HG02678 (cell line): ENCODE measurements around the gene ASPN.
"Not testable (repeated sequence)": the region's sequence is repeated elsewhere in the genome, so short reads cannot be mapped to it uniquely, and the experiment has no call there.

Experiments
- ATAC-seq: cut with Tn5 transposase; IDR thresholded peaks from one replicate; pipeline ENCODE4 v1.9.1; 2021; ENCODE audit warnings: mild to moderate bottlenecking, moderate library complexity; ENCODE audit not compliant: unreplicated experiment

Gene ASPN

DNA sequence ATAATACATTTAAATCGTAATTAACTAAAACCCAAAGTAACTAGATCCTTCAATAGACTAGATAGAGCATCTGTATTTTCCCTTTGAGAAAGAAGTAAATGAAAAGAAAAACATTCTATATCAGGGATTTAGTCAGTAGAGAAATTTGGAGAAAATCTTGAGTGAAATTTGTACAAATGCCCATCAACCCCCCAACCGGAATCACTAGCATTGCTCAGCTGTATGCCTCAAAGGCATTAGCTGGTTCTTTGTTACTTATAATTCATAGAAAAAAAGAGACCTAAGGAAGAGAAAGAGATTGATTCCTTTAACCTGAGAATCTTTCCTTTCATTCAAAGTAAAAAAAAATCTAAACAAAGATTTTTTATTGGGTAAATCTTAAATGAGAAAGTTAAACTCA is 58.7 kb downstream of the ASPN start:
- no peak for ATAC-seq

DNA sequence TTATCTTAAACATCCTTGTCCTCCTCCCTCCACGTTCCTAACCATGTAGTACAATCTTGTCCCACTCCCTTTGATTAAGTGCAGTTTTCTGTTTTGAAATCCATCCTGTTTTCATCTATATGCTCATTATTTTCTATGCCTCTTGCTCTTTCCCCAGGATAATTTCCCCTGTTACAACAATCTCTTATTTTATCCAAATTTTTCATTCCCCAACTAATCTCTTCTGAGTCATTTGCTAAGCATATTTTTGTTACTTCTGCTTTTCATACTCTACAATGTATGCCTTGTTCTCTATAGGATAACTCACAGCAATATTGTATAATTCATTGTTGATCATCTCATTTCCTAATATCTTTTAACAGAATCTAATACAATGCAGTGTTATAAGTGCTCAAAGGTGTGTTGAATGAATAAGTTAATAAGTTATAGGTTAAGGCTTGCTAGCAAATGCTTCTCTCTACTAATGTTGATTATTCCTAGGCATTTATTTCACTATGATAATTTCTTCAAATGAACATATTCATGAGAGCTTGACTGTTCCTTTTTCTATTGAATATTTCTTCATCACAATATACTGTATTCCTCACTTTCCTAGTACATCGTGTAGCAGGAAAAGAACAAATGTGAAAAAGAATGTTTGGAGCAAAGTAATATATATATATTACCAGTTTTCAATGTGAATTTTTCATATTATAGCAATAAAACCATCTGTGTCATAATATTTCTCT is 59.5 kb downstream of the ASPN start:
- ATAC-seq: no peak

DNA sequence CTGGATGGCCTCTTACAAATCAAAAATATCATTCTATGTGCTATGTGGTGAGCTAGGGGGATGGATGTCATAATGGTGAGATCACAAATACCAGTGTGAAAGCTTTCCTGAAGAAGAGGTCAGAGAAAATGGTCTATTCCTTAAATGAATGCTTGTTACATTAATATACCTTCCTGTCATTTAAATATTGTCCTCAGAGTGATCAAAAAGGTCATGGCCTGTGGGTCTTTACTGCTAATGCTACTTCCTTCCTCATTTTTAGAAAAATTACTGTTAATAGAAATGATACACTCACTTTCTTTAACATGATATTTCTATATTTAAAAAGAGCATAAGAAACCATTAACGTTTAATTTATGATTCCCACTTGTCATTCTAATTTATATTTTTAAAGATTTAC is 67.7 kb downstream of the ASPN start:
- ATAC-seq: no peak

DNA sequence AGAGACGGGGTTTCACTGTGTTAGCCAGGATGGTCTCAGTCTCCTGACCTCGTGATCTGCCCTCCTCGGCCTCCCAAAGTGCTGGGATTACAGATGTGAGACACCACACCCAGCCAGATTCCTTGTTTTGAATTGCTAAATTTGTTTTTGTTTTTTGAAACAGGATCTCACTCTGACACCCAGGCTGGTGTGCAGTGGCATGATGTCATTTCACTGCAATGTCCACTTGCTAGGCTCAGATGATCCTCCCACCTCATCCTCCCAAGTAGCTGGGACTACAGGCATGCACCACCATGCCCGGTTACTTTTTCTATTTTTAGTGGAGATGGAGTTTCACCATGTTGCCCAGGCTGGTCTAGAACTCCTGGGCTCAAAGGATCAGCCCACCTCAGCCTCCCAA is 71.1 kb downstream of the ASPN start:
- ATAC-seq: not testable (repeated sequence)

DNA sequence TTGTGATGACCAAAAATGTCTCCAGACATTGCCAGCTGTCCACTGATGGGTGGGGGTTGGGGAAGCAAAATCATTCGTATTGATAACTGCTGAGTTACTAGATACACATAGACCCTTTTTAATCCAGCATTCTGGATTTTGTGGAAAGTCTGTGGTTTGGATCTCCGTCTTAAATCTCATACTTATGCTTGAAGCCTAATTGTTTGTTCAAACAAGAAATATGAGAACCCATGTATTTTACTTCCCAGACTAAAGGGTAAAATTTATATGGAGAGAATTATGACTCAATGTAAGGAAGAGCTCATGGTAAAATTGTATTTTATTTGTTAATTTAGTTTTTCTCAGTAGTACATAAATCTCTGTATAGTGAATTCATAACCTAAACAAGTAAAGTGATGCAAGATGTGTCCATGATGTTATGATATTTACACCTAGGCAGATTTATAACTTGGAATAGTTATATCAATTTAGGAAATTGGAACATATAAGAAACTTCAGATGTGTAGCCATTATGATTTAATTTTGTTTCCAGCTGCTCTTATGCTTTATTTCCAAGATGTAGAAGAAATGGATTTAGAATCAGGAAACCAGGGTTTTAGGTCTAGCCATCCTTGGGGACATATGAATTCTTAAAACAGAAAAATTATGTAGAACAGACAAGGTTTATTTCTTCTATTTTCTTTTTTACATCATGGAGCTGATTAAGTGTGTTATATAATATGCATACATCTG is 73.4 kb downstream of the ASPN start:
- no peak for ATAC-seq

DNA sequence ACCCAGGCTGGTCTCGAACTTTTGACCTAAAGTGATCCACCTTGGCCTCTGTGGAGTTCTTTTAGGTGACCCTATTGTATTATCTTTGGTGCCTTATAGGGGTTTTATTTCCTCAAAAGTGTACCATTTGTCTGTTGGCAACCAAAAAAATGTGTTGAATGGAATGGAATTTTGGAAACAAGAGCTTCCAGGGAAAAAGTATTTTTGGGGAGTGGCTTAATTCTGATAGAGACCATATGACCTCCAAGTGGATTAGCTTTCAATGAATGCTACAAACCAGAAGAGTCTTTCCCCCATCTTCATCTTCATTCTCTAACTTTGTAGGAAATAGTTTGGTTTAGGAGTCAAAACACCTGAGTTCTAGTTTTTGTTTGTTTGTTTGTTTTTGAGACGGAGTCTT is 74.5 kb downstream of the ASPN start:
- ATAC-seq: no peak

DNA sequence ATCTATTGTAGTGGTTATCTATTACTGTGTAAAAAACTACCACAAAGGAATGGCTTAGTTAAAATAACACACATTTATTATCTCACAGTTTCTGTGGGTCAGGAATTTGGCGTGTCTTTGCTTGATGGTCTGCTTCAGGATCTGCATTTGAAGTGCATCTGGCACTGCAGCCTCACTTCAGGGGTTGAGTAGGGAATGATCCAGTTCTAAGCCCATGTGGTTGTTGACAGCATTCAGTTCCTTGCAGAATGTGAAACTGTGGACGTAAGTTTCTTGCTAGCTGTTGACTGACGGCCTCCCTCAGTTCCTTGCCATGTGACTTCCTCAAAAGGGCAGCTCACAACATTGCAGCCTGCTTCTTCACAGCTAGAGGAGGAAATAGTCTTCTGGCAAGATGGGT is 75.8 kb downstream of the ASPN start:
- peak; percentile 70 for ATAC-seq
